Measurements from ENCODE around the gene CNTNAP2. TPM values are rescaled to one million over a fixed set of nuclear protein-coding genes. Genes with fewer than 3 reads are reported as not detected.

CNTNAP2 gene
- total and polyA plus RNA-seq, 4 donors: 0.14 to 2.3 (median 1.1) TPM

DNA sequence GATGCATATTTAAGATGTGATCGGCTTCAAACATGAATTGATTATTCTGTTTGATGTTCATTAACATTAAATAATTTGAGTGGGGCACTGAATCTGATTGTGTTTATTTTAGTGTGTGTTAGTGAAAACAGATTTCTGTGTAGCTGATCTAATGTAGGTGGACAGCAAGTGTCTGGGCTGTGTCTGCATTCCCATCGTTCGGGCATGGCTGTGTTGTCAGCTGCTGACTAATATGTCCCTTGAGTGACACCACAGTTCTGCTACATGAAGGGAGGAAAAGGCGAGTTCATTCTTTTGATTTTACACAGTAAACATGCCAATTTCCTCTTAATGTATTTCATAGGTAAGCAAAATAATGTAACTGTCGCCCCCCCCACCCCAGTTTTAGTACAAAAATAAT is 203.0 kb downstream of the CNTNAP2 start:
- H3K36me3 ChIP-seq (ENCODE audit: control insufficient read depth in 4 of 4, insufficient read depth in 3 of 4, low read depth in 1 of 4, low read length in 3 of 4): no peaks in the 10 kb centered on the region
- H3K4me3 ChIP-seq (ENCODE audit: low read depth in 1 of 3, low read length in 3 of 3): no peak overlapping the region
- H3K27ac ChIP-seq (ENCODE audit: low read depth in 1 of 2, low read length in 2 of 2): no peak overlapping the region
- H3K9ac ChIP-seq (ENCODE audit: low read depth in 1 of 2, low read length in 2 of 2): no peak overlapping the region
- no peaks in the 10 kb centered on the region for H3K27me3 ChIP-seq (ENCODE audit: control insufficient read depth in 4 of 4, insufficient read depth in 4 of 4, low read length in 3 of 4)
- DNase-seq (ENCODE audit: low spot score): no peak
- 60% methylated on average over 5 of the region's 5 CpGs for WGBS
- TF ChIP-seq EGR1 (IDR thresholded peaks at IDR 0.05; ENCODE audit: low read depth in 2 of 2) (no peak), SP1 (IDR thresholded peaks at IDR 0.05) (no peak), RAD21 (IDR thresholded peaks at IDR 0.05) (no peak), RXRA (IDR thresholded peaks at IDR 0.05) (no peak)
- no peaks in the 10 kb centered on the region for H3K9me3 ChIP-seq (ENCODE audit: control insufficient read depth in 4 of 4, low read length in 3 of 4)
- no peaks in the 10 kb centered on the region for H3K4me1 ChIP-seq (ENCODE audit: control insufficient read depth in 4 of 4, insufficient read depth in 4 of 4, low read length in 3 of 4)

DNA sequence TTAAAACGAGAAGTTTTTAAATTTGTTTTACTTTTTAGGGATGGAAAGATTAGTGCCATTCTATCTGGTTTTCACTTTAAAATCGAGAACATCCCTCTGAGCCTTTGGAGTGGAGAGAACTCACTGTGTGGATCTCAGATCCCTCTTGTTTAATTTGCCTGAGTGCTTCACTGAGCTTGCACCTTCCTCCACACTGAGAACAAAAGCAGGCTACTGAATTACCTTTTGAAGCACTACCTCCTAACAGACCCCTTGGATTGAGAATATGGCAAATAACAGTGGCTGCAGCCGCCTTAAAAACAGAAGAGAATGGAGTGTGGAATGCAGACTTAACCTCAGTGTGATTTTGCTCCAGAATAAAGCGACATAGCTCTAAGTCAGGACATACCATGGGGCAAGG is 204.7 kb downstream of the CNTNAP2 start:
- no peaks in the 10 kb centered on the region for H3K9me3 ChIP-seq (ENCODE audit: control insufficient read depth in 4 of 4, low read length in 3 of 4)
- no peaks in the 10 kb centered on the region for H3K4me1 ChIP-seq (ENCODE audit: control insufficient read depth in 4 of 4, insufficient read depth in 4 of 4, low read length in 3 of 4)
- no peak overlapping the region for H3K4me3 ChIP-seq (ENCODE audit: low read depth in 1 of 3, low read length in 3 of 3)
- WGBS: 53% methylated on average over 4 of the region's 4 CpGs
- H3K27ac ChIP-seq (ENCODE audit: low read depth in 1 of 2, low read length in 2 of 2): no peak overlapping the region
- H3K9ac ChIP-seq (ENCODE audit: low read depth in 1 of 2, low read length in 2 of 2): no peak overlapping the region
- no peak for DNase-seq (ENCODE audit: low spot score)
- no peaks in the 10 kb centered on the region for H3K36me3 ChIP-seq (ENCODE audit: control insufficient read depth in 4 of 4, insufficient read depth in 3 of 4, low read depth in 1 of 4, low read length in 3 of 4)
- H3K27me3 ChIP-seq (ENCODE audit: control insufficient read depth in 4 of 4, insufficient read depth in 4 of 4, low read length in 3 of 4): no peaks in the 10 kb centered on the region
- TF ChIP-seq HNF4A (conservative IDR thresholded peaks at IDR 0.05): no peak
- TF ChIP-seq SP1 (IDR thresholded peaks at IDR 0.05): no peak
- TF ChIP-seq RAD21 (IDR thresholded peaks at IDR 0.05): no peak
- no peak for TF ChIP-seq RXRA (IDR thresholded peaks at IDR 0.05)
- TF ChIP-seq, protein P1, sequence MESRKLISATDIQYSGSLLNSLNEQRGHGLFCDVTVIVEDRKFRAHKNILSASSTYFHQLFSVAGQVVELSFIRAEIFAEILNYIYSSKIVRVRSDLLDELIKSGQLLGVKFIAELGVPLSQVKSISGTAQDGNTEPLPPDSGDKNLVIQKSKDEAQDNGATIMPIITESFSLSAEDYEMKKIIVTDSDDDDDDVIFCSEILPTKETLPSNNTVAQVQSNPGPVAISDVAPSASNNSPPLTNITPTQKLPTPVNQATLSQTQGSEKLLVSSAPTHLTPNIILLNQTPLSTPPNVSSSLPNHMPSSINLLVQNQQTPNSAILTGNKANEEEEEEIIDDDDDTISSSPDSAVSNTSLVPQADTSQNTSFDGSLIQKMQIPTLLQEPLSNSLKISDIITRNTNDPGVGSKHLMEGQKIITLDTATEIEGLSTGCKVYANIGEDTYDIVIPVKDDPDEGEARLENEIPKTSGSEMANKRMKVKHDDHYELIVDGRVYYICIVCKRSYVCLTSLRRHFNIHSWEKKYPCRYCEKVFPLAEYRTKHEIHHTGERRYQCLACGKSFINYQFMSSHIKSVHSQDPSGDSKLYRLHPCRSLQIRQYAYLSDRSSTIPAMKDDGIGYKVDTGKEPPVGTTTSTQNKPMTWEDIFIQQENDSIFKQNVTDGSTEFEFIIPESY (IDR thresholded peaks at IDR 0.05): no peak
- no peak for TF ChIP-seq GABPA (IDR thresholded peaks at IDR 0.05 in 1 of 2, conservative IDR thresholded peaks at IDR 0.05 in 1 of 2)
- TF ChIP-seq NR2F2 (IDR thresholded peaks at IDR 0.05): no peak
- TF ChIP-seq JUND (IDR thresholded peaks at IDR 0.05): no peak
- no peak for TF ChIP-seq FOXA2 (IDR thresholded peaks at IDR 0.05)
- TF ChIP-seq, protein P2, sequence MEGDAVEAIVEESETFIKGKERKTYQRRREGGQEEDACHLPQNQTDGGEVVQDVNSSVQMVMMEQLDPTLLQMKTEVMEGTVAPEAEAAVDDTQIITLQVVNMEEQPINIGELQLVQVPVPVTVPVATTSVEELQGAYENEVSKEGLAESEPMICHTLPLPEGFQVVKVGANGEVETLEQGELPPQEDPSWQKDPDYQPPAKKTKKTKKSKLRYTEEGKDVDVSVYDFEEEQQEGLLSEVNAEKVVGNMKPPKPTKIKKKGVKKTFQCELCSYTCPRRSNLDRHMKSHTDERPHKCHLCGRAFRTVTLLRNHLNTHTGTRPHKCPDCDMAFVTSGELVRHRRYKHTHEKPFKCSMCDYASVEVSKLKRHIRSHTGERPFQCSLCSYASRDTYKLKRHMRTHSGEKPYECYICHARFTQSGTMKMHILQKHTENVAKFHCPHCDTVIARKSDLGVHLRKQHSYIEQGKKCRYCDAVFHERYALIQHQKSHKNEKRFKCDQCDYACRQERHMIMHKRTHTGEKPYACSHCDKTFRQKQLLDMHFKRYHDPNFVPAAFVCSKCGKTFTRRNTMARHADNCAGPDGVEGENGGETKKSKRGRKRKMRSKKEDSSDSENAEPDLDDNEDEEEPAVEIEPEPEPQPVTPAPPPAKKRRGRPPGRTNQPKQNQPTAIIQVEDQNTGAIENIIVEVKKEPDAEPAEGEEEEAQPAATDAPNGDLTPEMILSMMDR (IDR thresholded peaks at IDR 0.05; ENCODE audit: low read depth, low read length, missing input control): no peak

DNA sequence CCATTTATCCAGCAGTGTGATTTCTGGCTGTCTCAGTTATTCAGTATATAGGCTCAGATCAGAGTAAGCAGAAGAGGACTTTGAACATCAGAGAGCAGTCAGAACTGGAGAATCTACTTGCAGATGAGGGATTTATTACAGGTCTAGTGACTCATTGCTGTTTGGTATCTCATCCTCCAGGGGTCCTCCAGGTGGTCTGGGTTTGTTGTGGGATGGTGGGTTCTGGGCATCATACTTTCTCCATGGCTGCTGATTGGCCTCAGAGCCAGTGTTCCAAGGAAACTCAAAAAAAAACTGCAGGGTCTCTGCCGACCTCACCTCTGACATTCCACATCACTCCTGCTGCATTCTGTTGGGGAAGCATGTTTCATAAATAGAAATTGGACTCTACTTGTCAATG is 214.8 kb downstream of the CNTNAP2 start:
- no peak for TF ChIP-seq NR2F2 (IDR thresholded peaks at IDR 0.05)
- no peak for TF ChIP-seq YY1 (IDR thresholded peaks at IDR 0.05)
- no peak for TF ChIP-seq HNF4A (conservative IDR thresholded peaks at IDR 0.05)
- no peak for TF ChIP-seq SP1 (IDR thresholded peaks at IDR 0.05)
- TF ChIP-seq TAF1 (conservative IDR thresholded peaks at IDR 0.05): no peak
- no peak for TF ChIP-seq JUND (IDR thresholded peaks at IDR 0.05)
- TF ChIP-seq, protein P2 (IDR thresholded peaks at IDR 0.05; ENCODE audit: low read depth, low read length, missing input control): no peak
- TF ChIP-seq, protein P1 (IDR thresholded peaks at IDR 0.05): no peak
- H3K4me3 ChIP-seq (ENCODE audit: low read depth in 1 of 3, low read length in 3 of 3): no peak overlapping the region
- WGBS: 61% methylated on average over 1 of the region's 1 CpG
- no peaks in the 10 kb centered on the region for H3K27me3 ChIP-seq (ENCODE audit: control insufficient read depth in 4 of 4, insufficient read depth in 4 of 4, low read length in 3 of 4)
- H3K36me3 ChIP-seq (ENCODE audit: control insufficient read depth in 4 of 4, insufficient read depth in 3 of 4, low read depth in 1 of 4, low read length in 3 of 4): no peaks in the 10 kb centered on the region
- no peaks in the 10 kb centered on the region for H3K4me1 ChIP-seq (ENCODE audit: control insufficient read depth in 4 of 4, insufficient read depth in 4 of 4, low read length in 3 of 4)
- no peak overlapping the region for H3K9ac ChIP-seq (ENCODE audit: low read depth in 1 of 2, low read length in 2 of 2)
- H3K27ac ChIP-seq (ENCODE audit: low read depth in 1 of 2, low read length in 2 of 2): no peak overlapping the region
- no peaks in the 10 kb centered on the region for H3K9me3 ChIP-seq (ENCODE audit: control insufficient read depth in 4 of 4, low read length in 3 of 4)
- no peak for DNase-seq (ENCODE audit: low spot score)
